Transverse colon (tissue), 4 donors: ENCODE results near the gene ELOA2. TPM values are rescaled to one million over a fixed set of nuclear protein-coding genes. Genes with fewer than 3 reads are reported as not detected.
A peak's percentile ranks its signal among the peaks of the same experiment; 100 is the strongest.
"Not testable (repeated sequence)": the region's sequence is repeated elsewhere in the genome, so short reads cannot be mapped to it uniquely, and the experiment has no call there.

Source experiments
- DNase-seq: peaks from one replicate; pipeline ENCODE4 v3.0.0-alpha.2; 2019
- H3K27ac ChIP-seq, 4 donors: fragments of 200-600 bp; sonication (generic); 2 replicates each; pipeline ENCODE4 v1.5.1; 2016 to 2018; ENCODE audit warnings: inconsistent platforms in 4 of 4
- H3K27me3 ChIP-seq: fragments of 200-600 bp; sonication (generic); 2 replicates; pipeline ENCODE4 v1.5.1; 2017; ENCODE audit warnings: inconsistent platforms
- H3K36me3 ChIP-seq, 4 donors: fragments of 200-600 bp; sonication (generic); 2 replicates each; pipeline ENCODE4 v1.5.1; 2017 to 2019; ENCODE audit warnings: inconsistent platforms in 4 of 4
- H3K4me1 ChIP-seq, 4 donors: fragments of 200-600 bp; sonication (generic); 2 replicates each; pipeline ENCODE4 v1.5.1; 2017 to 2020; ENCODE audit warnings: inconsistent platforms in 4 of 4
- H3K4me3 ChIP-seq, 4 donors: fragments of 200-600 bp; sonication (generic); 1 replicate in 1 of 4; 2 replicates in 3 of 4; pipeline versions ENCODE4 v1.5.1 to v1.6.1; 2017 to 2019; ENCODE audit warnings: inconsistent platforms in 4 of 4
- H3K9me3 ChIP-seq, 2 donors: fragments of 200-600 bp; sonication (generic); 2 replicates each; pipeline ENCODE4 v1.5.1; 2017 to 2019; ENCODE audit warnings: inconsistent platforms in 2 of 2
- CTCF ChIP-seq, 5 experiments: fragments of 200-600 bp in 3 of 5; fragments of 450-650 bp in 2 of 5; sonication (generic) in 3 of 5; IDR thresholded peaks; 1 replicate in 2 of 5; 2 replicates in 3 of 5; pipeline ENCODE4 v1.5.1; 2016 to 2017; ENCODE audit warnings: antibody characterized with exemption in 5 of 5, inconsistent platforms in 3 of 5, mild to moderate bottlenecking in 2 of 5, moderate library complexity in 1 of 5
- EP300 ChIP-seq: sonication (generic); formaldehyde crosslinking; IDR thresholded peaks from one replicate; pipeline ENCODE4 v1.6.1; 2017; ENCODE audit warnings: antibody characterized with exemption, low read depth
- POLR2A ChIP-seq: fragments of 450-650 bp; IDR thresholded peaks from one replicate; pipeline ENCODE4 v1.6.1; 2016; ENCODE audit warnings: antibody characterized with exemption, mild to moderate bottlenecking, moderate library complexity
- POLR2AphosphoS5 ChIP-seq, 3 donors: sonication (generic); formaldehyde crosslinking; IDR thresholded peaks; one replicate each; pipeline ENCODE4 v1.6.1; 2016; ENCODE audit warnings: antibody characterized with exemption in 3 of 3
- WGBS, 2 donors: methylation state at CpG; one replicate each; pipeline ENCODE4 v1.1.5; 2018; ENCODE audit warnings: low coverage in 1 of 2; 5-methylcytosine and 5-hydroxymethylcytosine counted together
- in situ Hi-C, 4 donors: fragments of 200-750 bp; cut with MboI; loops; one replicate each; pipeline versions ENCODE4 v1.15.0 to v1.15.1; 2017; ENCODE audit warnings: low sequenced_read_pairs in 3 of 4, low pct_ligation_motif_present in 1 of 4, low pct_unique_long_range_greater_than_20kb in 1 of 4
- intact Hi-C: fragments of 100-400 bp; cut with DNase I; formaldehyde crosslinking; loops from one replicate; pipeline ENCODE4 v1.15.1; 2023; ENCODE audit warnings: low total_unique reads
- total RNA-seq, 4 donors: library from RNA; depleted of rRNA; stranded (reverse); fragments of >200 nt; gene quantifications; one replicate each; pipeline ENCODE4 v1.1.0, GENCODE V29; 2016

ELOA2 gene
- total RNA-seq, 4 donors from 2014 or later, result not detected

- Histone ChIP-seq H3K4me3 (no peak overlapping the region), H3K4me1 (no peaks in the 10 kb centered on the region), H3K36me3 (no peaks in the 10 kb centered on the region), H3K27ac (no peak overlapping the region), H3K9me3 (no peaks in the 10 kb centered on the region), H3K27me3 (no peaks in the 10 kb centered on the region)
- WGBS, 2 donors, result 73 to 81% methylated on average over 2 of the region's 2 CpGs
- intact Hi-C loops, result no loop called here
- TF ChIP-seq EP300 (no peak), POLR2AphosphoS5 (IDR thresholded peaks at IDR 0.05) (no peak), CTCF (IDR thresholded peaks at IDR 0.05) (peak in 3 of 5 experiments; percentile 15 to 37 (median 25)), POLR2A (no peak)
- DNase-seq, result no peak
- in situ Hi-C loops, result no loop called here
Observed at GRCh38 chr18:47036298-47036874, 965 bp upstream of the ELOA2 start.

- WGBS, 2 donors, result 95% methylated on average over 5 of the region's 28 CpGs; no CpG with 5 or more reads in 1 of the 2 donors
- intact Hi-C loops, H3K4me3 ChIP-seq, H3K27me3 ChIP-seq, DNase-seq, H3K4me1 ChIP-seq, H3K9me3 ChIP-seq, H3K36me3 ChIP-seq, H3K27ac ChIP-seq, in situ Hi-C loops: not testable (repeated sequence)
Observed at GRCh38 chr18:47034591-47034990, 830 bp downstream of the ELOA2 start.

GRCh38 chr18:47032945-47033344, 2.5 kb downstream of the ELOA2 start:
- TF ChIP-seq EP300 (no peak), CTCF (IDR thresholded peaks at IDR 0.05) (no peak), POLR2AphosphoS5 (IDR thresholded peaks at IDR 0.05) (no peak), POLR2A (no peak)
- Histone ChIP-seq H3K9me3 (no peaks in the 10 kb centered on the region), H3K27ac (no peak overlapping the region), H3K36me3 (no peaks in the 10 kb centered on the region), H3K27me3 (no peaks in the 10 kb centered on the region), H3K4me3 (no peak overlapping the region), H3K4me1 (no peaks in the 10 kb centered on the region)
- 96% methylated on average over 19 of the region's 19 CpGs; no CpG with 5 or more reads in 1 of the 2 donors for WGBS, 2 donors
- in situ Hi-C loops, result no loop called here
- intact Hi-C loops, result no loop called here
- no peak for DNase-seq

- intact Hi-C loops, in situ Hi-C loops, H3K9me3 ChIP-seq, DNase-seq, H3K4me1 ChIP-seq, H3K4me3 ChIP-seq, H3K36me3 ChIP-seq, H3K27ac ChIP-seq, H3K27me3 ChIP-seq: not testable (repeated sequence)
- 91 to 100% methylated on average over 3 to 4 of the region's 12 CpGs for WGBS, 2 donors
Observed at GRCh38 chr18:47030887-47031286, 4.5 kb downstream of the ELOA2 start.

- H3K27ac ChIP-seq, H3K4me1 ChIP-seq, H3K36me3 ChIP-seq, H3K9me3 ChIP-seq, H3K27me3 ChIP-seq, intact Hi-C loops, in situ Hi-C loops, H3K4me3 ChIP-seq, DNase-seq: not testable (repeated sequence)
- WGBS, 2 donors, result no CpG with 5 or more reads among the region's 55 CpGs
Observed at GRCh38 chr18:47029684-47030353, 5.6 kb downstream of the ELOA2 start.

GRCh38 chr18:47028738-47029137, 6.7 kb downstream of the ELOA2 start:
- H3K4me3 ChIP-seq, H3K36me3 ChIP-seq, H3K9me3 ChIP-seq, H3K4me1 ChIP-seq, H3K27me3 ChIP-seq, intact Hi-C loops, H3K27ac ChIP-seq, in situ Hi-C loops, DNase-seq: not testable (repeated sequence)
- WGBS, 2 donors, result no CpG with 5 or more reads among the region's 29 CpGs

GRCh38 chr18:47025557-47026174, 9.8 kb downstream of the ELOA2 start:
- H3K4me3 ChIP-seq, intact Hi-C loops, in situ Hi-C loops, H3K9me3 ChIP-seq, H3K27me3 ChIP-seq, DNase-seq, H3K4me1 ChIP-seq, H3K27ac ChIP-seq, H3K36me3 ChIP-seq: not testable (repeated sequence)
- 85 to 88% methylated on average over 4 to 11 of the region's 17 CpGs for WGBS, 2 donors

GRCh38 chr18:47023769-47024465, 11.5 kb downstream of the ELOA2 start:
- intact Hi-C loops, H3K36me3 ChIP-seq, in situ Hi-C loops, H3K4me3 ChIP-seq, H3K4me1 ChIP-seq, DNase-seq, H3K27ac ChIP-seq, H3K27me3 ChIP-seq, H3K9me3 ChIP-seq: not testable (repeated sequence)
- no CpG with 5 or more reads among the region's 55 CpGs for WGBS, 2 donors
